ENCODE data around the gene SNORC. TPM values are rescaled to one million over a fixed set of nuclear protein-coding genes. Genes with fewer than 3 reads are reported as not detected.

Gene SNORC
- polyA plus RNA-seq, 1 of the 3 experiments (the other 2 are of a cell fraction) = 1.2 TPM

GRCh38 chr2:232869138-232870017 lies 686 bp upstream of the SNORC start:
- Histone ChIP-seq H3K27ac (ENCODE audit: low read depth in 2 of 2, low read length in 1 of 2) (no peak overlapping the region), H3K4me3 (ENCODE audit: low read depth in 2 of 2, low read length in 1 of 2) (no peak overlapping the region), H3K9me2 (no peaks in the 10 kb centered on the region), H3K4me2 (no peak overlapping the region), H3K27me3 (ENCODE audit: insufficient read depth) (no peaks in the 10 kb centered on the region), H3K4me1 (ENCODE audit: control insufficient read depth in 1 of 2, insufficient read depth in 2 of 2, low read depth in 1 of 2, low read length in 1 of 2) (peaks cover 0 to 5% of the 10 kb centered on the region in 2 experiments; a peak in 1 of 4 replicates), H3K9me3 (no peaks in the 10 kb centered on the region), H3F3A (replicated peaks; ENCODE audit: insufficient read depth) (no peaks in the 10 kb centered on the region), H4K20me1 (ENCODE audit: insufficient read depth) (no peaks in the 10 kb centered on the region), H2AFZ (ENCODE audit: low read depth) (no peak overlapping the region), H3K79me2 (ENCODE audit: insufficient read depth) (no peaks in the 10 kb centered on the region), H3K36me3 (replicated peaks in 1 of 2; ENCODE audit: control insufficient read depth in 1 of 2, insufficient read depth in 2 of 2, low read length in 1 of 2) (peaks cover 0 to 4% of the 10 kb centered on the region in 2 experiments), H3K9ac (no peak overlapping the region)
- 85% methylated on average over 13 of the region's 15 CpGs for WGBS (ENCODE audit: low lambda C conversion rate)
- ChIA-PET CTCF (interaction anchor here (1.1 kb wide), 1 partner anchor 185 kb away, joined by 3 read pairs; no protein-coding TSS in a partner anchor), POLR2A (no interaction called here)
- no peak for DNase-seq
- TF ChIP-seq TEAD4 (IDR thresholded peaks at IDR 0.05; ENCODE audit: borderline replicate concordance, insufficient read depth) (no peak), TAF1 (IDR thresholded peaks at IDR 0.05; ENCODE audit: borderline replicate concordance, low read depth, low read length) (no peak), PBX3 (IDR thresholded peaks at IDR 0.05) (no peak), FOXJ3 (CRISPR knock-in tag; IDR thresholded peaks at IDR 0.05) (no peak), GATA2 (CRISPR knock-in tag; IDR thresholded peaks at IDR 0.05) (no peak), YY1 (IDR thresholded peaks at IDR 0.05; ENCODE audit: low read depth) (no peak), FOXM1 (IDR thresholded peaks at IDR 0.05; ENCODE audit: low read depth) (no peak), SIN3A (IDR thresholded peaks at IDR 0.05; ENCODE audit: borderline replicate concordance, low read depth, low read length) (no peak), MEF2A (IDR thresholded peaks at IDR 0.05; ENCODE audit: borderline replicate concordance, low read depth) (no peak), EZH2phosphoT487 (IDR thresholded peaks at IDR 0.05; ENCODE audit: borderline replicate concordance, low read depth) (no peak), RFX5 (IDR thresholded peaks at IDR 0.05; ENCODE audit: low read length) (no peak), REST (IDR thresholded peaks at IDR 0.05; ENCODE audit: low read depth, low read length) (no peak), ZBTB33 (IDR thresholded peaks at IDR 0.05; ENCODE audit: borderline replicate concordance, low read depth) (no peak), SMC3 (IDR thresholded peaks at IDR 0.05; ENCODE audit: low read depth, low read length) (no peak), FOSL2 (IDR thresholded peaks at IDR 0.05; ENCODE audit: borderline replicate concordance, low read depth) (no peak), EP300 (IDR thresholded peaks at IDR 0.05; ENCODE audit: borderline replicate concordance in 1 of 2, low read depth in 1 of 2, low read length in 1 of 2) (no peak), MXI1 (IDR thresholded peaks at IDR 0.05; ENCODE audit: low read depth, low read length) (no peak)
